Measurements from ENCODE around the gene RAPGEF6.
"Not testable (repeated sequence)": the region's sequence is repeated elsewhere in the genome, so short reads cannot be mapped to it uniquely, and the experiment has no call there.

The RAPGEF6 gene

GRCh38 chr5:131607903-131608540 is 27.0 kb downstream of the RAPGEF6 start:
- Histone ChIP-seq H3K9ac (ENCODE audit: low read depth, low read length) (no peak overlapping the region), H3K4me3 (ENCODE audit: low read length) (no peak overlapping the region), H3K27me3 (ENCODE audit: control insufficient read depth, insufficient read depth, low read length) (no peaks in the 10 kb centered on the region), H3K4me2 (ENCODE audit: low read length) (no peak overlapping the region), H3K9me3 (replicated peaks; ENCODE audit: low read length) (no peaks in the 10 kb centered on the region), H3K4me1 (ENCODE audit: control insufficient read depth, insufficient read depth, low read length) (peaks cover 13% of the 10 kb centered on the region), H3K36me3 (ENCODE audit: insufficient read depth, low read length) (no peaks in the 10 kb centered on the region)

- peaks cover 4% of the 10 kb centered on the region for H3K36me3 ChIP-seq (ENCODE audit: insufficient read depth, low read length)
- H3K27me3 ChIP-seq (ENCODE audit: control insufficient read depth, insufficient read depth, low read length) = no peaks in the 10 kb centered on the region
- H3K9me3 ChIP-seq (replicated peaks; ENCODE audit: low read length) = no peaks in the 10 kb centered on the region
- peaks cover 13% of the 10 kb centered on the region for H3K4me1 ChIP-seq (ENCODE audit: control insufficient read depth, insufficient read depth, low read length)
- no peak overlapping the region for H3K4me2 ChIP-seq (ENCODE audit: low read length)
- no peak overlapping the region for H3K9ac ChIP-seq (ENCODE audit: low read depth, low read length)
- H3K4me3 ChIP-seq (ENCODE audit: low read length) = no peak overlapping the region
These were observed 27.6 kb downstream of the RAPGEF6 start for GRCh38 chr5:131607418-131607817.

- Histone ChIP-seq H3K4me1 (ENCODE audit: control insufficient read depth, insufficient read depth, low read length) (peaks cover 3% of the 10 kb centered on the region), H3K4me2 (ENCODE audit: low read length) (no peak overlapping the region), H3K4me3 (ENCODE audit: low read length) (no peak overlapping the region), H3K9ac (ENCODE audit: low read depth, low read length) (no peak overlapping the region), H3K36me3 (ENCODE audit: insufficient read depth, low read length) (peaks cover 6% of the 10 kb centered on the region), H3K9me3 (replicated peaks; ENCODE audit: low read length) (no peaks in the 10 kb centered on the region), H3K27me3 (ENCODE audit: control insufficient read depth, insufficient read depth, low read length) (no peaks in the 10 kb centered on the region)
These were observed 29.9 kb downstream of the RAPGEF6 start for GRCh38 chr5:131605086-131605485.

- H3K27me3 ChIP-seq (ENCODE audit: control insufficient read depth, insufficient read depth, low read length) = no peaks in the 10 kb centered on the region
- no peak overlapping the region for H3K4me3 ChIP-seq (ENCODE audit: low read length)
- H3K4me2 ChIP-seq (ENCODE audit: low read length) = no peak overlapping the region
- peaks cover 2% of the 10 kb centered on the region for H3K36me3 ChIP-seq (ENCODE audit: insufficient read depth, low read length)
- no peaks in the 10 kb centered on the region for H3K4me1 ChIP-seq (ENCODE audit: control insufficient read depth, insufficient read depth, low read length)
- no peak overlapping the region for H3K9ac ChIP-seq (ENCODE audit: low read depth, low read length)
- H3K9me3 ChIP-seq (replicated peaks; ENCODE audit: low read length) = no peaks in the 10 kb centered on the region
These were observed 39.7 kb downstream of the RAPGEF6 start for GRCh38 chr5:131595088-131596033.

GRCh38 chr5:131593921-131594320 is 41.1 kb downstream of the RAPGEF6 start:
- Histone ChIP-seq H3K4me2 (ENCODE audit: low read length) (no peak overlapping the region), H3K9me3 (replicated peaks; ENCODE audit: low read length) (no peaks in the 10 kb centered on the region), H3K4me1 (ENCODE audit: control insufficient read depth, insufficient read depth, low read length) (no peaks in the 10 kb centered on the region), H3K36me3 (ENCODE audit: insufficient read depth, low read length) (peaks cover 2% of the 10 kb centered on the region), H3K9ac (ENCODE audit: low read depth, low read length) (no peak overlapping the region), H3K27me3 (ENCODE audit: control insufficient read depth, insufficient read depth, low read length) (no peaks in the 10 kb centered on the region), H3K4me3 (ENCODE audit: low read length) (no peak overlapping the region)

GRCh38 chr5:131593436-131593835 is 41.6 kb downstream of the RAPGEF6 start:
- H3K36me3 ChIP-seq (ENCODE audit: insufficient read depth, low read length); H3K4me1 ChIP-seq (ENCODE audit: control insufficient read depth, insufficient read depth, low read length); H3K4me3 ChIP-seq (ENCODE audit: low read length); H3K9ac ChIP-seq (ENCODE audit: low read depth, low read length); H3K27me3 ChIP-seq (ENCODE audit: control insufficient read depth, insufficient read depth, low read length); H3K9me3 ChIP-seq (replicated peaks; ENCODE audit: low read length); H3K4me2 ChIP-seq (ENCODE audit: low read length): not testable (repeated sequence)

- peaks cover 7% of the 10 kb centered on the region for H3K4me1 ChIP-seq (ENCODE audit: control insufficient read depth, insufficient read depth, low read length)
- H3K36me3 ChIP-seq (ENCODE audit: insufficient read depth, low read length) = peaks cover 2% of the 10 kb centered on the region
- H3K4me3 ChIP-seq (ENCODE audit: low read length) = no peak overlapping the region
- no peaks in the 10 kb centered on the region for H3K9me3 ChIP-seq (replicated peaks; ENCODE audit: low read length)
- H3K27me3 ChIP-seq (ENCODE audit: control insufficient read depth, insufficient read depth, low read length) = no peaks in the 10 kb centered on the region
- no peak overlapping the region for H3K9ac ChIP-seq (ENCODE audit: low read depth, low read length)
- H3K4me2 ChIP-seq (ENCODE audit: low read length) = no peak overlapping the region
These were observed 45.3 kb downstream of the RAPGEF6 start for GRCh38 chr5:131589510-131590348.

- no peaks in the 10 kb centered on the region for H3K9me3 ChIP-seq (replicated peaks; ENCODE audit: low read length)
- H3K36me3 ChIP-seq (ENCODE audit: insufficient read depth, low read length) = no peaks in the 10 kb centered on the region
- H3K4me1 ChIP-seq (ENCODE audit: control insufficient read depth, insufficient read depth, low read length) = peaks cover 7% of the 10 kb centered on the region
- no peak overlapping the region for H3K4me3 ChIP-seq (ENCODE audit: low read length)
- H3K4me2 ChIP-seq (ENCODE audit: low read length) = no peak overlapping the region
- no peak overlapping the region for H3K9ac ChIP-seq (ENCODE audit: low read depth, low read length)
- no peaks in the 10 kb centered on the region for H3K27me3 ChIP-seq (ENCODE audit: control insufficient read depth, insufficient read depth, low read length)
These were observed 47.5 kb downstream of the RAPGEF6 start for GRCh38 chr5:131587541-131587940.

- Histone ChIP-seq H3K4me2 (ENCODE audit: low read length) (no peak overlapping the region), H3K4me3 (ENCODE audit: low read length) (no peak overlapping the region), H3K9me3 (replicated peaks; ENCODE audit: low read length) (no peaks in the 10 kb centered on the region), H3K9ac (ENCODE audit: low read depth, low read length) (no peak overlapping the region), H3K4me1 (ENCODE audit: control insufficient read depth, insufficient read depth, low read length) (no peaks in the 10 kb centered on the region), H3K36me3 (ENCODE audit: insufficient read depth, low read length) (no peaks in the 10 kb centered on the region), H3K27me3 (ENCODE audit: control insufficient read depth, insufficient read depth, low read length) (no peaks in the 10 kb centered on the region)
These were observed 53.3 kb downstream of the RAPGEF6 start for GRCh38 chr5:131581702-131582101.

- H3K27me3 ChIP-seq (ENCODE audit: control insufficient read depth, insufficient read depth, low read length) = no peaks in the 10 kb centered on the region
- H3K9me3 ChIP-seq (replicated peaks; ENCODE audit: low read length) = no peaks in the 10 kb centered on the region
- H3K9ac ChIP-seq (ENCODE audit: low read depth, low read length) = no peak overlapping the region
- no peak overlapping the region for H3K4me2 ChIP-seq (ENCODE audit: low read length)
- no peaks in the 10 kb centered on the region for H3K36me3 ChIP-seq (ENCODE audit: insufficient read depth, low read length)
- H3K4me1 ChIP-seq (ENCODE audit: control insufficient read depth, insufficient read depth, low read length) = no peaks in the 10 kb centered on the region
- no peak overlapping the region for H3K4me3 ChIP-seq (ENCODE audit: low read length)
These were observed 54.9 kb downstream of the RAPGEF6 start for GRCh38 chr5:131579917-131580671.
